DLD1 (cell line): ENCODE measurements around the gene SUMO4.

Experiments used
- in situ Hi-C: cut with HindIII; loops from 2 replicates; pipeline ENCODE4 v1.10.0; 2017; ENCODE audit warnings: low sequenced_read_pairs

SUMO4 gene

GRCh38 chr6:149449831-149450678 is 50.0 kb downstream of the SUMO4 start:
- in situ Hi-C loops: no loop called here
